GM06990 (cell line): Measurements from ENCODE around the gene STARD3.

Experiments
- DNase-seq: peaks from one replicate; pipeline ENCODE4 v3.0.0-alpha.2; 2011; ENCODE audit not compliant: insufficient read length; ENCODE audit errors: extremely low read depth
- H3K27me3 ChIP-seq: replicated peaks from 2 replicates; pipeline ENCODE4 v1.6.0; 2011; ENCODE audit warnings: low read length; ENCODE audit not compliant: control insufficient read depth, insufficient read depth
- H3K36me3 ChIP-seq: 2 replicates; pipeline ENCODE4 v1.5.1; 2011; ENCODE audit warnings: low read length; ENCODE audit not compliant: control insufficient read depth, insufficient read depth
- H3K4me3 ChIP-seq: replicated peaks from 2 replicates; pipeline ENCODE4 v1.5.1; 2011; ENCODE audit warnings: low read depth, mild to moderate bottlenecking, control low read depth, low read length
- CTCF ChIP-seq: IDR thresholded peaks from 2 replicates; pipeline ENCODE4 v1.5.1; 2011; ENCODE audit warnings: low read length, control low read depth, mild to moderate bottlenecking, inconsistent platforms; ENCODE audit not compliant: insufficient read depth, poor library complexity, severe bottlenecking

Gene STARD3

GRCh38 chr17:39641097-39641496 lies 4.2 kb downstream of the STARD3 start:
- Histone ChIP-seq H3K4me3 (no peak overlapping the region), H3K27me3 (no peaks in the 10 kb centered on the region), H3K36me3 (peaks cover 2% of the 10 kb centered on the region; the same call in 1 of the 2 replicates)
- no peak for TF ChIP-seq CTCF
- DNase-seq: no peak

- Histone ChIP-seq H3K36me3 (peaks cover 2% of the 10 kb centered on the region; the same call in 1 of the 2 replicates), H3K4me3 (no peak overlapping the region), H3K27me3 (no peaks in the 10 kb centered on the region)
- no peak for DNase-seq
- TF ChIP-seq CTCF: no peak
Observed at GRCh38 chr17:39641883-39642282, 4.9 kb downstream of the STARD3 start.

- H3K36me3 ChIP-seq: peaks cover 2% of the 10 kb centered on the region; the same call in 1 of the 2 replicates
- no peak for DNase-seq
- H3K4me3 ChIP-seq: no peak overlapping the region
- H3K27me3 ChIP-seq: no peaks in the 10 kb centered on the region
- TF ChIP-seq CTCF: no peak
Observed at GRCh38 chr17:39642291-39643074, 5.5 kb downstream of the STARD3 start.

GRCh38 chr17:39643271-39643670 lies 6.3 kb downstream of the STARD3 start:
- DNase-seq: no peak
- H3K4me3 ChIP-seq: no peak overlapping the region
- H3K36me3 ChIP-seq: peaks cover 2% of the 10 kb centered on the region; the same call in 1 of the 2 replicates
- H3K27me3 ChIP-seq: no peaks in the 10 kb centered on the region
- TF ChIP-seq CTCF: no peak

- Histone ChIP-seq H3K36me3 (peaks cover 4% of the 10 kb centered on the region), H3K4me3 (no peak overlapping the region), H3K27me3 (no peaks in the 10 kb centered on the region)
- no peak for DNase-seq
- TF ChIP-seq CTCF: no peak
Observed at GRCh38 chr17:39647256-39647655, 10.3 kb downstream of the STARD3 start.
